ENCODE data around the gene CFAP54.

DNA sequence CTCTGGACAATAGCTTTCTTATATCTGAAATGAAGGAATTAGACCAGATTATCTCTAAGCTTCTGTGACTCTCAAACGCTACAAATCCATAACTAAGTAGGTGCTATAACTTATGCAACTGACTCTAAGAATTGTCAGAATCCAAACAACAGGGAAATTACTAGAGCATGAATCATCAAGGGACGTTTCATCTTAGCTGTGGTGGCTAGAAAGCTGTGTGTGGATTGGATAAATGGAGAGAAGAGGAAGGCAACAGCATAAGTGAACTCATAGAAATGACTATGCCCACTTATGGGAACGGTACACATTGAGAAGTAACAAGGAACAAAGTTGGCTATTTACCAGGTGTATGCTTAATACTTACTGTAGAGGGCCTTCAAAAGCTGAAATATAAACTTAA is 321.7 kb downstream of the CFAP54 start:
- TF ChIP-seq CTCF (IDR thresholded peaks at IDR 0.05; ENCODE audit: low read depth, low read length) (no peak), MAX (IDR thresholded peaks at IDR 0.05; ENCODE audit: low read depth, low read length) (no peak), POLR2A (IDR thresholded peaks at IDR 0.05; ENCODE audit: extremely low read depth, insufficient read length) (no peak), MYC (IDR thresholded peaks at IDR 0.05; ENCODE audit: low read depth, low read length) (no peak)
